GM12891 (cell line): ENCODE data around the gene PTGR1.

Experiments used
- PAX5 ChIP-seq: IDR thresholded peaks from 2 replicates; pipeline ENCODE4 v1.6.1; 2011; ENCODE audit warnings: low read length, moderate library complexity, mild to moderate bottlenecking; ENCODE audit not compliant: insufficient read depth, severe bottlenecking
- POLR2A ChIP-seq: IDR thresholded peaks from 2 replicates; pipeline ENCODE4 v1.6.1; 2011; ENCODE audit warnings: low read depth, low read length, control low read depth
- POLR2AphosphoS5 ChIP-seq: IDR thresholded peaks from 2 replicates; pipeline ENCODE4 v1.6.1; 2011; ENCODE audit warnings: low read depth, low read length, control low read depth
- SPI1 ChIP-seq: IDR thresholded peaks from 2 replicates; pipeline ENCODE4 v1.6.1; 2011; ENCODE audit warnings: low read depth, low read length, control low read depth
- TAF1 ChIP-seq: IDR thresholded peaks from 2 replicates; pipeline ENCODE4 v1.6.1; 2011; ENCODE audit warnings: low read depth, low read length, control low read depth

DNA sequence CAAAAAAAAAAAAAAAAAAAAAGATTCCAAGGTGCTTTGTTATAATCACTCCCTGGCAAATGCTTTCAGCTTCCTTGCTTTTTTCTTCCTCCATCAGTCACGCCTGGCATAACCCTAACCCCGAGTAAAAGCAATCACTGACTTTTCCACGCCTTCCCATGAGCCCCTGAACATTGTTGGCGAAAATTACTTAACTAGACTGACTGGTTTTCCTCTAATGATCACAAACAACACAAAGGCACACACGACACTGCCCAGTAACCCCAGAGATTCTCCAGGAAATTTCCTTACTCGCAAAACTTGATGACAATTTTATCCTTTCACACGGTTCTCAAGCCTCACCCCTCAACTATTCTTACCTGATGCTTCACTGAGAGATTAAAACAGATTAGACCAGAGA, 11.4 kb upstream of the PTGR1 start:
- TF ChIP-seq POLR2A, result no peak
- no peak for TF ChIP-seq POLR2AphosphoS5
- no peak for TF ChIP-seq TAF1
- TF ChIP-seq SPI1, result no peak
- TF ChIP-seq PAX5, result no peak
